ENCODE results near the gene SNX33. TPM values are rescaled to one million over a fixed set of nuclear protein-coding genes. Genes with fewer than 3 reads are reported as not detected.

The SNX33 gene
- total RNA-seq, 1 donor from 2014 or later, result 12.7 TPM

Other genes starting within 250 kb of the SNX33 start
- 23.3 TPM for gene SIN3A, start 196.2 kb upstream of the SNX33 start, total RNA-seq
- 9.2 TPM for gene PTPN9, start 68.6 kb upstream of the SNX33 start, total RNA-seq
- gene SNUPN, start 22.2 kb upstream of the SNX33 start, total RNA-seq, result 10.1 TPM
- gene IMP3, start 7.7 kb upstream of the SNX33 start, total RNA-seq, result 42.0 TPM
- 0.23 TPM for gene CSPG4, start 64.9 kb downstream of the SNX33 start, total RNA-seq
- 2.2 TPM for gene UBE2Q2, start 195.5 kb downstream of the SNX33 start, total RNA-seq

All from left lobe of liver (tissue), 1 donor.